Spinal cord (tissue), 10 donors: ENCODE measurements around the gene BSN. TPM values are rescaled to one million over a fixed set of nuclear protein-coding genes. Genes with fewer than 3 reads are reported as not detected.

Experiments used
- DNase-seq, 6 donors: peaks; one replicate each; pipeline versions ENCODE4 v3.0.0 to v3.0.0-alpha.2; 2013 to 2015; ENCODE audit warnings: low spot score in 6 of 6, low read depth in 4 of 6
- H3K27ac ChIP-seq: one replicate; pipeline ENCODE4 v1.5.1; 2013; ENCODE audit warnings: low read depth, low read length, control low read depth
- H3K27me3 ChIP-seq: one replicate; pipeline ENCODE4 v1.6.1; 2013; ENCODE audit warnings: low read length; ENCODE audit not compliant: control insufficient read depth, insufficient read depth
- H3K36me3 ChIP-seq: one replicate; pipeline ENCODE4 v1.6.1; 2013; ENCODE audit warnings: low read length; ENCODE audit not compliant: control insufficient read depth, insufficient read depth
- H3K4me1 ChIP-seq: one replicate; pipeline ENCODE4 v1.6.1; 2013; ENCODE audit warnings: low read length; ENCODE audit not compliant: control insufficient read depth, insufficient read depth
- H3K4me3 ChIP-seq: one replicate; pipeline ENCODE4 v1.5.1; 2013; ENCODE audit warnings: low read depth, low read length, control low read depth
- H3K9me3 ChIP-seq: one replicate; pipeline ENCODE4 v1.6.1; 2013; ENCODE audit warnings: low read length; ENCODE audit not compliant: control insufficient read depth, insufficient read depth
- WGBS: methylation state at CpG from one replicate; pipeline ENCODE4 v1.1.5; 2013; ENCODE audit warnings: missing lambda C conversion rate; ENCODE audit not compliant: insufficient coverage; 5-methylcytosine and 5-hydroxymethylcytosine counted together
- polyA plus RNA-seq, 2 donors: library from polyadenylated mRNA; unstranded; fragments of 120-200 nt; gene quantifications; one replicate each; pipeline ENCODE4 v1.2.1, GENCODE V29; 2013; ENCODE audit not compliant: insufficient read length in 2 of 2
- total RNA-seq, 2 donors: library from RNA; depleted of rRNA in 1 of 2; stranded (reverse); fragments of 120-200 nt in 1 of 2; fragments of >200 nt in 1 of 2; gene quantifications; one replicate each; pipeline versions ENCODE4 v1.2.3 to v1.2.4, GENCODE V29; 2013 to 2014
- donor health status: healthy.

The BSN gene
- total and polyA plus RNA-seq, 4 donors, result 6.9 to 19.4 (median 16.1) TPM

DNA sequence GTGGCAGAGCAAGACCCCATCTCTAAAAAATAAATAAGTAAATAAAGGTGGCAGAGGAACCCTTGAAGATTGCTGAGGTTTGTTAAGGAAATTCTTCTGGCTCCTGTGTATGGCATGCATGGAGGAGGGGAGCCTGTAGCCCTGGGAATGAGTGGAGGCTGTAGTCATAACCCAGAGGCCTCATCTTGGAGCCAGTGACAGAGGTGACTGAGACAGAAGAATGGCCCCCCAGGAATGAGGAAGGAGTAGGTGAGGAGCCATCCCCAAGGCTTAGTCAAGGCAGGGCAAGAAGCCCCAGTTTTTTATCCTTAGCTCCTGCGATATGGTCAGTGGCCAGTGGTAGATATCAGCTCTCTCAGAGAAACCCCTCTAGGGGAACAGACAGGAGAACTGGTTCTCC is 46.5 kb downstream of the BSN start:
- no peak for DNase-seq

DNA sequence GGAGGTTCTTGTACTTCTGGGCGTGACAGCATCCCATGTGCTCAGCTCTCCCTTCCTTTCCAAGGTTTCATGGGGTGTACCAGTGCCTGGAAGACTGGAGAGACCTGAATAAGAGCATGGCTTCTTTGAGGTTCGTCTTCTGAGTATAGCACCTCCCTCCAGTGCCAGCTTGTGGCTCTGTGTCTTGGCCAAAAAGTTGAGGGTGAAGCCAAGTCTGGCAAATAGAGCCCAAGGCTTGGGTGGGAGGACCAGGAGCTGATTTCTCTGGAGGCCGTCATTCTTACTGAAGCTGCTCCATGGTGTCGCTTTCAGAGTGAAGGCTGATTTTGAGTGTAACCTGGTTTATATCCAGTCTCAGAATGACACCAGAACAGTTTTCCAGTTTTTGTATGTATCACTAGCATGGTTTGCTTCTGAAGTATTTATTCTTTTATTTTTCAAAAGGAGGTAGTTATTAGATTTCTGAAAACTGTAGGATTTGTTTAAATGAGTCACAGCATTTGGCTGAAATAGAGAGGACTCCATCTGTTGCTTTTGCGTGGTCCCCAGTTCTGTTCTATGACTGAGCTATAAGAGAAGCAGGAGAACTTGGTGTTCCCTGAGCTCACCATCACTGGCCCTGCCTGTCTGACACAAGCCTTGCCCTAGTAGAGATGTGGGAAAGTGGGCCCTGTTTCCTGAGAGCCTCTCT is 47.2 kb downstream of the BSN start:
- Histone ChIP-seq H3K4me3 (no peak overlapping the region), H3K4me1 (peaks cover 8% of the 10 kb centered on the region), H3K9me3 (no peaks in the 10 kb centered on the region), H3K27ac (no peak overlapping the region), H3K27me3 (no peaks in the 10 kb centered on the region), H3K36me3 (peaks cover 3% of the 10 kb centered on the region)
- DNase-seq, result no peak
- 90% methylated on average over 4 of the region's 5 CpGs for WGBS

More for the DNA sequence above, 46.5 kb downstream of the BSN start:
- Histone ChIP-seq H3K27me3 (no peaks in the 10 kb centered on the region), H3K4me1 (peaks cover 5% of the 10 kb centered on the region), H3K36me3 (peaks cover 3% of the 10 kb centered on the region), H3K4me3 (no peak overlapping the region), H3K27ac (no peak overlapping the region), H3K9me3 (no peaks in the 10 kb centered on the region)
- no CpG with 5 or more reads among the region's 1 CpG for WGBS

DNA sequence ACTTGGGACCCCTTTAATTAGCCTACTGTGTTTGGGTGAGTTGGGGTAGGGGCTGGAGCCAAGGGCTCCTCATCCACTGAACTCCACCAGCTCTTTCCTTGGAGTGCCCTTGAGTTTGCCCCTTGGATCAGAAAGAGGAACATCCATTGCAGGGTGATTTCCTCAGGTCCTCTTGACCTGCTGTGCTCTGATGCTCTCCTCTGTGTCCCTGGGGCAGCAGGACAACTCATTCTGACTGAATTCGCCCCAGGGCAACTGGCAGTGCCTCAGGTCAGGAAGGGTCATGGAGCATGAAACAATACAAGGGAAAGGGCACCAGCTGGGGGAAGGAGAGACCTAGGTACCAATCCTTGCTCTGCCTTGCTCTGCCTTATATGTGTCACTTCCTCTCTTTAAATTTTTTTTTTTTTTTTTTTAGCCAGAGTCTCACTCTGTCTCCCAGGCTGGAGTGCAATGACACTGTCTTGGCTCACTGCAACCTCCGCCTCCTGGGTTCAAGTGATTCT is 47.8 kb downstream of the BSN start:
- Histone ChIP-seq H3K4me1 (peaks cover 14% of the 10 kb centered on the region), H3K27ac (no peak overlapping the region), H3K4me3 (no peak overlapping the region), H3K9me3 (no peaks in the 10 kb centered on the region), H3K27me3 (no peaks in the 10 kb centered on the region), H3K36me3 (peaks cover 3% of the 10 kb centered on the region)
- no peak for DNase-seq
- WGBS, result 100% methylated on average over 1 of the region's 2 CpGs

DNA sequence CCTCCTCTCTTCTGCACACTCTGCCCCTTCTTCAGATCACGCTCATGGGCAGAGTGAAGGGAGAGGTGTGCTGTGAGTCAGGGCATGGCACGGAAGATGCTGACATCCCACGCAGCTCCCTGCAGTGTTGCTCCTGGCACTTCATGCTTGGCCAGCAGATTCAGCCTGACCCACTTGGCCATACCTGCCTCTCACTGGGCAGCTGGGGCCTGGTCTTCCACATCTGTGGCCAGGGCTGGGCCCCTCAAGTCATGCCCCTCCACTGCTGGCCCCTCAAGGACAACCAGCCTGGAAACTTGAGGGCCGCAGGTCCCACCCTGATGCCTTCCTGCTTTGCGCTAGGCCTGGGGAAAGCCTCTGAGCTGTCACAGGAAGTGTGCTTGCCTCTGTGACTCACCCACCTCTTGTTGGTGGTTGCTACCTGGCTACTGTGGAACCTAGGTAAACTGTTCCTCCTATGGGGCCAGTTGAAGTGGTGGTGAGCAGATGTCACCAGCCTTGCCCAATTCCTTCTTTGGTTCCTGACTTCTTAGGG is 48.7 kb downstream of the BSN start:
- no peaks in the 10 kb centered on the region for H3K27me3 ChIP-seq
- 92% methylated on average over 4 of the region's 5 CpGs for WGBS
- H3K4me1 ChIP-seq, result peaks cover 22% of the 10 kb centered on the region
- peaks cover 3% of the 10 kb centered on the region for H3K36me3 ChIP-seq
- no peak for DNase-seq
- no peak overlapping the region for H3K27ac ChIP-seq
- no peaks in the 10 kb centered on the region for H3K9me3 ChIP-seq
- no peak overlapping the region for H3K4me3 ChIP-seq

DNA sequence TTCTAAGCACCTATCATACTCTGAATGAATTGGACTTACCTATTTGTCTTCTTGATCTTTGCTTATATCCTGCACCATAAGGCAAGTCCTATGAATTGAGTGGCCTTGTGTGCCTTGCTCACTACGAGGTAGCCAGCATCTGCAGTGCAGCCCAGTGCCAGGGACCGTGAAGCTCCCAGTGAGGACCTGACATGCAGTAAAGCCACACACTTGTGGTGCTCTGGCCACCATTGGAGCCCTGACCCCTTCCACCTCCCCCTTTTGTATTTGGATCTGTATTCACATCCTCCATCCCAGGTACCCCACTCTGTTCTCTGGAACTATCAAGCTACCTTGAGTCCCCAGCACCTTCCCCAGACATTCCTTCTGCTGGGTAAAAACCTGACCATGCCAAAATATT is 52.1 kb downstream of the BSN start:
- no peak overlapping the region for H3K27ac ChIP-seq
- 93% methylated on average over 2 of the region's 2 CpGs for WGBS

DNA sequence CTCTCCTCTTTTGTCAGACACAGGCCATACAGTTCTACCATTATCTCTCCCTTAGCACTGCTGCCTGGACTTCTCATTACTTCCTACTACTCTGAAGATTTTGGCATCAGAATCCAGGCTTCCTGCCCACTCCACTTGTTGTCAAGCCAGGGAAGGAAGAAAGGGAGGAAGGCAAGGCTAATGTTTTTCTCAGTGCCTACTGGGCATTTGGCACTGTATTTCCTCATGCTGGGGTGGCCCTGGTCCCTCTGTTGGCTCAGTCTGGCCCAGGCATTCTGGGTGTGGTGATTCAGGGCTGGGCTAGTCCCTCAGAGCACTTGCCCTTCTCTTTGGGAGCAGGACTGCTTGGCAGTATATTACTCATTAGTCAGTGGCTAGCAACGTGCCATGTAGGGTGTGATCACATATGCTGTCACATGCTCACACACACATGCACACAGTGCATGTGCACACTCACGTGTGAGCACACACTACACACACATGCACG is 52.9 kb downstream of the BSN start:
- WGBS, result 70% methylated on average over 3 of the region's 3 CpGs
- DNase-seq, result peak in 5 of 6 donors; percentile 39 to 88 (median 48)

More for the DNA sequence above, 52.1 kb downstream of the BSN start:
- Histone ChIP-seq H3K4me1 (peaks cover 35% of the 10 kb centered on the region), H3K27me3 (no peaks in the 10 kb centered on the region), H3K4me3 (no peak overlapping the region), H3K9me3 (no peaks in the 10 kb centered on the region), H3K36me3 (peaks cover 3% of the 10 kb centered on the region)
- DNase-seq, result no peak

DNA sequence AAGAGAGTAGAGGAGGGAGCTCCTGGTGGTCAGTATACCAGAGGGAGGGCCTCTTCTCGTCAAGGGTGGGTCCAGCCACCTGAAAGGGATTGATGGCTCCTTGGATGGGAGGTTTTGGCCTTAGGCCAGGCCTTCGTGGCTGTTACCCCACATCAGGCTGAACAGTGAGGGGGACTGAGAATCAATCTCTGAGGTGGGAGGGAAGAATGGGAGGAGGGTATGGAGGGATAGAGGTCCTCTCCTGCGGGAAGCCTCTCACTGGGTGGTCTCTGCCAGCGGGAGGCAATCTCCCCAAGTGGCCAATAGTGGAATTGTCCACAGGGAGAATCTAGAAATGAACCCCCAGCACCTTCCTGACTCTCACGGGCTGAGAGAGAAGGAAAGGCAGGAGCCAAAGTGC is 53.5 kb downstream of the BSN start:
- no peaks in the 10 kb centered on the region for H3K9me3 ChIP-seq
- 23% methylated on average over 3 of the region's 5 CpGs for WGBS
- DNase-seq, result no peak

More for the DNA sequence above, 52.9 kb downstream of the BSN start:
- H3K27me3 ChIP-seq, result no peaks in the 10 kb centered on the region
- H3K9me3 ChIP-seq, result no peaks in the 10 kb centered on the region
- no peak overlapping the region for H3K4me3 ChIP-seq
- peaks cover 3% of the 10 kb centered on the region for H3K36me3 ChIP-seq
- H3K27ac ChIP-seq, result peak overlapping the region; percentile 37
- H3K4me1 ChIP-seq, result peaks cover 35% of the 10 kb centered on the region

DNA sequence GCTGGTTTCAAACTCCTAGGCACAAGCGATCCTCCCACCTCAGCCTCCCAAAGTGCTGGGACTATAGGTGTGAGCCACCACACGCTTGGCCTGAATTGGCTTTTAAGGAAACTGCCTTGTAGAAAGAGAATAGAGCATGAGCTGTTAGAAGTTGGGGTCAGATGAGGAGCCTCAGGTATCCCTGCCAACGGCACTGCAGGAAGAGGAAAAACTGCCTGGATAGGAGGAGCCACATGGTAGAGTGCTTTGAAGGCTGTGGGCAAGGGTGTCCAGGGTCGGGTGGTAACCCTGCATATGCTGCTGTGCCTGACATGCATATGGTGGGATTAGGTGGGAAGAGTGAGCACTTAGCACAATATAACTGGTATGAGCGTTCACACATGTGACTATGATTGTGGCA is 55.0 kb downstream of the BSN start:
- WGBS, result 83% methylated on average over 4 of the region's 5 CpGs
- Histone ChIP-seq H3K9me3 (no peaks in the 10 kb centered on the region), H3K36me3 (no peaks in the 10 kb centered on the region), H3K4me3 (no peak overlapping the region), H3K27me3 (no peaks in the 10 kb centered on the region), H3K27ac (no peak overlapping the region), H3K4me1 (peaks cover 35% of the 10 kb centered on the region)
- no peak for DNase-seq

More for the DNA sequence above, 53.5 kb downstream of the BSN start:
- Histone ChIP-seq H3K36me3 (peaks cover 3% of the 10 kb centered on the region), H3K4me1 (peaks cover 35% of the 10 kb centered on the region), H3K27me3 (no peaks in the 10 kb centered on the region), H3K4me3 (no peak overlapping the region), H3K27ac (no peak overlapping the region)

DNA sequence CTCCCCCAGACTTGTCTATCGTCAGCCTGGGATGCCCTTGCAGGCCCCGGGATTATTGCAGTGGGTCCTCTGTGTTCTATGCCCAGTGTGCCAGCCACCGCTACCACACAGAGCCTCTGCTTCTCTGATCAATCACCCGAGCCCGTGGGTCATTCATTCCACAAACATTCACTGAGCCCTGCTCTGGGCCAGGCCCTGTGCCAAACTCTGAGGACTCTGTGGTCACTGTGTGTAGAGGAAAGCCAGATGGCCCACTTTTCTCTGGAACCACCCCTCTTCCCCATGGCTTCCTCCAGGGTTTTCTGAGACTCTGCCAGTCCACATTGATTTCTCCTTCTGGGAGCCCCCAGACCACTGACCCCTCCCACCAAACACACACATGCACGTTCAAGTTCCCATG is 55.5 kb downstream of the BSN start:
- H3K27me3 ChIP-seq, result no peaks in the 10 kb centered on the region
- H3K27ac ChIP-seq, result no peak overlapping the region
- no peaks in the 10 kb centered on the region for H3K36me3 ChIP-seq
- no peaks in the 10 kb centered on the region for H3K9me3 ChIP-seq
- H3K4me1 ChIP-seq, result peaks cover 35% of the 10 kb centered on the region
- WGBS, result 31% methylated on average over 5 of the region's 6 CpGs
- no peak overlapping the region for H3K4me3 ChIP-seq
- DNase-seq, result peak in 4 of 6 donors; percentile 22 to 70 (median 31)
